HuH-7 (cell line): Measurements from ENCODE around the gene EXD1.

ENCODE experiments used
- DNase-seq: peaks from one replicate; pipeline ENCODE4 v3.0.0; 2011; ENCODE audit warnings: low spot score

Gene EXD1

GRCh38 chr15:41231422-41232226, 1.1 kb upstream of the EXD1 start:
- no peak for DNase-seq

- no peak for DNase-seq
Observed at GRCh38 chr15:41230345-41230649, 260 bp downstream of the EXD1 start.

- no peak for DNase-seq
Observed at GRCh38 chr15:41219381-41219780, 11.2 kb downstream of the EXD1 start.

GRCh38 chr15:41218851-41219250, 11.7 kb downstream of the EXD1 start:
- no peak for DNase-seq

- DNase-seq, result no peak
Observed at GRCh38 chr15:41215708-41216107, 14.8 kb downstream of the EXD1 start.

- no peak for DNase-seq
Observed at GRCh38 chr15:41207687-41208448, 22.7 kb downstream of the EXD1 start.

GRCh38 chr15:41205315-41205714, 25.2 kb downstream of the EXD1 start:
- no peak for DNase-seq

- DNase-seq, result no peak
Observed at GRCh38 chr15:41203395-41203794, 27.2 kb downstream of the EXD1 start.

GRCh38 chr15:41199470-41199869, 31.1 kb downstream of the EXD1 start:
- DNase-seq, result no peak

- DNase-seq, result no peak
Observed at GRCh38 chr15:41194444-41194843, 36.1 kb downstream of the EXD1 start.

- no peak for DNase-seq
Observed at GRCh38 chr15:41183581-41183980, 47.0 kb downstream of the EXD1 start.

GRCh38 chr15:41182266-41182665, 48.3 kb downstream of the EXD1 start:
- DNase-seq, result no peak

- no peak for DNase-seq
Observed at GRCh38 chr15:41180206-41180789, 50.3 kb downstream of the EXD1 start.

- no peak for DNase-seq
Observed at GRCh38 chr15:41169781-41170180, 60.8 kb downstream of the EXD1 start.

- no peak for DNase-seq
Observed at GRCh38 chr15:41169086-41169485, 61.5 kb downstream of the EXD1 start.

- DNase-seq, result no peak
Observed at GRCh38 chr15:41161736-41162135, 68.8 kb downstream of the EXD1 start.

- no peak for DNase-seq
Observed at GRCh38 chr15:41161336-41161735, 69.2 kb downstream of the EXD1 start.

- no peak for DNase-seq
Observed at GRCh38 chr15:41160639-41161315, 69.8 kb downstream of the EXD1 start.

- DNase-seq, result no peak
Observed at GRCh38 chr15:41154412-41154811, 76.1 kb downstream of the EXD1 start.

- no peak for DNase-seq
Observed at GRCh38 chr15:41153733-41154132, 76.8 kb downstream of the EXD1 start.

GRCh38 chr15:41151451-41152005, 79.0 kb downstream of the EXD1 start:
- no peak for DNase-seq

GRCh38 chr15:41150279-41150678, 80.3 kb downstream of the EXD1 start:
- DNase-seq, result no peak
